ENCODE data around the gene XG.

The XG gene

GRCh38 chrX:2824886-2825285 is 73.0 kb downstream of the XG start:
- TF ChIP-seq, protein P1, sequence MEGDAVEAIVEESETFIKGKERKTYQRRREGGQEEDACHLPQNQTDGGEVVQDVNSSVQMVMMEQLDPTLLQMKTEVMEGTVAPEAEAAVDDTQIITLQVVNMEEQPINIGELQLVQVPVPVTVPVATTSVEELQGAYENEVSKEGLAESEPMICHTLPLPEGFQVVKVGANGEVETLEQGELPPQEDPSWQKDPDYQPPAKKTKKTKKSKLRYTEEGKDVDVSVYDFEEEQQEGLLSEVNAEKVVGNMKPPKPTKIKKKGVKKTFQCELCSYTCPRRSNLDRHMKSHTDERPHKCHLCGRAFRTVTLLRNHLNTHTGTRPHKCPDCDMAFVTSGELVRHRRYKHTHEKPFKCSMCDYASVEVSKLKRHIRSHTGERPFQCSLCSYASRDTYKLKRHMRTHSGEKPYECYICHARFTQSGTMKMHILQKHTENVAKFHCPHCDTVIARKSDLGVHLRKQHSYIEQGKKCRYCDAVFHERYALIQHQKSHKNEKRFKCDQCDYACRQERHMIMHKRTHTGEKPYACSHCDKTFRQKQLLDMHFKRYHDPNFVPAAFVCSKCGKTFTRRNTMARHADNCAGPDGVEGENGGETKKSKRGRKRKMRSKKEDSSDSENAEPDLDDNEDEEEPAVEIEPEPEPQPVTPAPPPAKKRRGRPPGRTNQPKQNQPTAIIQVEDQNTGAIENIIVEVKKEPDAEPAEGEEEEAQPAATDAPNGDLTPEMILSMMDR (conservative IDR thresholded peaks at IDR 0.05), result no peak

DNA sequence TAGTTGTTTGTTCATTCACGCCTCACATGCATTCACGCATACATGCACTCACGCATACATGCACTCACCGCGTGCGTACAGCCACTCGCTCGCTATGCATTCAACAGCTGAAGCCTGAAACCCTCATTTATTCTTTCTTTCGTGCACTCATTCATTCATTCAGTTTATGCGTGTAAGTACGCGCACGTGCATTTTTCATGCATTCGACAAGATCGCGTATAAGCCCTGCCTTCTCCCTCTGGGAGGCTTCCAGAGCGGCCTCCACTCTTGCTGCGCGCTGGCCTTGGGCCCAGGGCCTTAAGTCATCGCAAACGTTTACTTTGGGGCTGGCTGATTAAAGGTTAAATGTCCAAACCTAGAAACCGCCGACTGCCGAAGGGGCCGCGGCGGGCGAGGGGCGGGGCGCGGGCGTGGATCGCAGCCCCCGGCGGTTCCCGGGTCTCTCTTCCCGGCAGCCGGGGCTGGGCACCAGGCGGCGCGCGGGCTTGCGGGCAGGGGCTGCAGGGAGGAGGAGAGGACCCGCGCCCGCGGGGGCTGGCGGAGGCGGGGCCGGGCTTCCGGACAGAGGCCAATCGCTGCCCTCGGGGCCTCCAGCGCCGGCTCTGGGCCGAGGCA is 76.6 kb downstream of the XG start, which contains the start of gene GYG2:
GYG2 (plus strand) TSS at position 587 of the 615 bp plus-strand sequence. CDS start 1,259 bp downstream, outside the sequence.
- TF ChIP-seq, protein P1 (conservative IDR thresholded peaks at IDR 0.05), result no peak
- peak within 1 kb of the TSS; percentile 31; the same call in 1 of the 2 replicates for H3K27ac ChIP-seq

More at GRCh38 chrX:2824886-2825285, 73.0 kb downstream of the XG start:
- H3K27ac ChIP-seq, result no peak overlapping the region

DNA sequence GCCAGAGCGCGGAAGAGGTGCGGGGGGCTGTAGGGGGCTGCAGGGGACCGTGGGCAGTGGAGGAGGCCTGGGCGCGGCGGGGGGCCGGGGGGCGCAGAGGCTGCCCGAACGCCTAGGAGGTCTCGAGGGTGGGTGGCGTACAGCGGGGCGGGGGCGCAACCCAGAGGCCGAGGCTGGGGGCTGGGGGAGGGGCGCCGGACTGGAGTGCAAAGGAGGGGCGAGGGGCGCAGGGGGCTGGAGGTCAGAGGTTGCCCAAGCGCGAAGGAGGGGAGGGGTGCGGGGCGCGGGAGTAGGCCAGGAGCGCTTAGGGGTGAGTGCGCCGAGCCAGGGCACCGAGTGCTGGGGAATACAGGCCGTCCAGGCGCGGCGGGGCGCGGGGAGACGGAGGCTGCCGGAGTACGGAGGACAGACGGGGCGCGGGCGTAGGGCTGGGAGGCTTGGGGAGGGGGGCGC is 77.1 kb downstream of the XG start:
- peak overlapping the region; percentile 31; the same call in 1 of the 2 replicates for H3K27ac ChIP-seq
- TF ChIP-seq, protein P1 (conservative IDR thresholded peaks at IDR 0.05), result no peak

- H3K27ac ChIP-seq, result peak overlapping the region; percentile 31; the same call in 1 of the 2 replicates
- TF ChIP-seq, protein P1 (conservative IDR thresholded peaks at IDR 0.05), result no peak
Measured at GRCh38 chrX:2829469-2830246, 77.8 kb downstream of the XG start.

GRCh38 chrX:2831471-2832228 is 79.8 kb downstream of the XG start:
- TF ChIP-seq, protein P1 (conservative IDR thresholded peaks at IDR 0.05), result no peak
- H3K27ac ChIP-seq, result no peak overlapping the region

DNA sequence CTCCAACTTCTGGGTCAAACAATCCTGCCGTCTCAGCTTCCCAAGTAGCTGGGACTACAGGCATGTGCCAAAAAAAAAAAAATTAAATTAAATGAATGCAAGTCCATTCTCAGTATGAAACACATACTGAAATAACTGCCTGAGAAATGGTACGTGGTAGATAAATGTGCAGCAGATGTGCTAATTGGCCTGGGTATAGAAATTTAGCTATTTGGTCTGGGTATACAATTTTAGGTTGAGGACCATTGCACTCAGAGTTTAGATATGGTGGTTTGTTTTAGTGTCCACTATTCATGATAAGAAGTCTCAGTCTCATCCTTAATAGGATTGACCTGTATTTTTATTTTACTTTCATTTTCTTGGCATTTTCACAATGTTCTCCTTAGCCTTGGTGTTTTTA is 86.1 kb downstream of the XG start:
- TF ChIP-seq, protein P1 (conservative IDR thresholded peaks at IDR 0.05), result no peak
- H3K27ac ChIP-seq, result no peak overlapping the region

- TF ChIP-seq, protein P1 (conservative IDR thresholded peaks at IDR 0.05), result no peak
- H3K27ac ChIP-seq, result no peak overlapping the region
Measured at GRCh38 chrX:2840961-2841360, 89.1 kb downstream of the XG start.

All from VCaP (cell line).